ENCODE data around the gene CCDC150. TPM values are rescaled to one million over a fixed set of nuclear protein-coding genes. Genes with fewer than 3 reads are reported as not detected.
"Not testable (repeated sequence)": the region's sequence is repeated elsewhere in the genome, so short reads cannot be mapped to it uniquely, and the experiment has no call there.

Gene CCDC150
- total RNA-seq, 1 experiment from 2014 or later, result 12.2 TPM

- Histone ChIP-seq H3K4me3 (no peak overlapping the region), H3K36me3 (peaks cover 21% of the 10 kb centered on the region), H3K27ac (no peak overlapping the region), H3K9me3 (replicated peaks) (peaks cover 8% of the 10 kb centered on the region), H3K27me3 (replicated peaks) (no peaks in the 10 kb centered on the region), H3K4me1 (replicated peaks) (no peaks in the 10 kb centered on the region)
- no peak for DNase-seq (ENCODE audit: low read depth in 1 of 2, low spot score in 2 of 2)
These were observed 13.4 kb downstream of the CCDC150 start for GRCh38 chr2:196652869-196653268.

GRCh38 chr2:196653843-196654242 is 14.3 kb downstream of the CCDC150 start:
- Histone ChIP-seq H3K27ac (no peak overlapping the region), H3K4me3 (no peak overlapping the region), H3K4me1 (replicated peaks) (no peaks in the 10 kb centered on the region), H3K9me3 (replicated peaks) (peaks cover 8% of the 10 kb centered on the region), H3K36me3 (peaks cover 21% of the 10 kb centered on the region), H3K27me3 (replicated peaks) (no peaks in the 10 kb centered on the region)
- DNase-seq (ENCODE audit: low read depth in 1 of 2, low spot score in 2 of 2), result no peak

- H3K27me3 ChIP-seq (replicated peaks), result no peaks in the 10 kb centered on the region
- H3K36me3 ChIP-seq, result peaks cover 18% of the 10 kb centered on the region
- peaks cover 8% of the 10 kb centered on the region for H3K9me3 ChIP-seq (replicated peaks)
- no peak for DNase-seq (ENCODE audit: low read depth in 1 of 2, low spot score in 2 of 2)
- H3K27ac ChIP-seq, result no peak overlapping the region
- no peak overlapping the region for H3K4me3 ChIP-seq
- peaks cover 12% of the 10 kb centered on the region for H3K4me1 ChIP-seq (replicated peaks)
These were observed 16.2 kb downstream of the CCDC150 start for GRCh38 chr2:196655761-196656160.

DNA sequence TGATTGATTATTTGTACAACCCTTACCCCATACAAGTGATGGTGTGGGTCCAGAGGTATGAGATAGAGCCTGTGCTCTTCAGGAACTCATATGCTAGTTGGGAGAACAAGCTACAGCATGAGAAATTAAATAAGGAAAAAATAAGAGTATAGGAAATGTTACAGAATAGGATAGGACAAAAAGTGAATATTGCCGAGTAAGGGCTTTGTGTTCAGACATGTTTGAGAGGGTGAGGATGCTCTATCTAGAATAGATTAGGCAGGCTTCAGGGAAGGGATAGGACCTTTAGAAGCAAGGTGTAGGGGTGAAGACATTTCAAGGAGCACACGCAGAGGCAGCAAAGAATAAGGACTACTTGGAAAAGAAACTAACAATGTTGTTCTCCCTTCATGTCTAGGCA is 17.8 kb downstream of the CCDC150 start:
- H3K27ac ChIP-seq, result no peak overlapping the region
- H3K27me3 ChIP-seq (replicated peaks), result no peaks in the 10 kb centered on the region
- H3K4me1 ChIP-seq (replicated peaks), result peaks cover 15% of the 10 kb centered on the region
- DNase-seq (ENCODE audit: low read depth in 1 of 2, low spot score in 2 of 2), result no peak
- no peaks in the 10 kb centered on the region; the same call in 1 of the 2 replicates for H3K9me3 ChIP-seq (replicated peaks)
- H3K36me3 ChIP-seq, result peaks cover 9% of the 10 kb centered on the region
- no peak overlapping the region for H3K4me3 ChIP-seq

DNA sequence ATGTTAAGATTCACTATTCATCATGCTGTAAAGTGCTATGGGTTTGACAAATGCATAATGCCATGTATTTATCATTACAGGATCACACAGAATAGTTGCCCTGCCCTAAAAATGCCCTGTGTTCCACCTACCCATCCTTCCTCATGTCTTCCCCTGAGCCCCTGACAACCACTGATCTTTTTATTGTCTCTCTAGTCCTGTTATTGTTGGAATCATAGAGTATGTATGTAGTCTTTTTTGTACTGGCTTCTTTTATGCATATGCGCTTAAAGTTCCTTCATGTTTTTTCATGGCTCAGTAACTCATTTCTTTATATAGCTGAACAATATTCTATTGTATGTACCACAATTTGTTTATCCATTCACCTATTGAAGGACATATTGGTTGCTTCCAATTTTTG is 20.3 kb downstream of the CCDC150 start:
- Histone ChIP-seq H3K9me3 (replicated peaks) (no peaks in the 10 kb centered on the region), H3K4me1 (replicated peaks) (peaks cover 15% of the 10 kb centered on the region), H3K4me3 (no peak overlapping the region), H3K27ac (no peak overlapping the region), H3K36me3 (peaks cover 7% of the 10 kb centered on the region), H3K27me3 (replicated peaks) (no peaks in the 10 kb centered on the region)
- DNase-seq (ENCODE audit: low read depth in 1 of 2, low spot score in 2 of 2), result no peak

DNA sequence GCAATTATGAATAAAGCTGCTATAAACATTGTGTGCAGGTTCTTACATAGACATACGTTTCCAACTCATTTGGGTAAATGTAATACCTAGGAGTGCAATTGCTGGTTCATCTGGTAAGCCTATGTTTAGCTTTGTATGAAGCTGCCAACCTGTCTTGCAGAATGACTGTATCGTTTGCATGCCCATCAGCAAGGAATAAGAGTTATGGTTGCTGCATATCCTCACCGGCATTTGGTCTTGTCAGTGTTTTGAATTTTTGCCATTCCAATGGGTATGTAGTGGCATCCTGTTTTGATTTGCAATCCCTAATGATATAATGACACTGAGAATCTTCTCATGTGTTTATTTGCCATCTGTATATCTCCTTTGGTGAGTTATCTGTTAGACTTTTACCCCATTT is 20.7 kb downstream of the CCDC150 start:
- Histone ChIP-seq H3K9me3 (replicated peaks) (no peaks in the 10 kb centered on the region), H3K4me1 (replicated peaks) (peaks cover 15% of the 10 kb centered on the region), H3K4me3 (no peak overlapping the region), H3K27me3 (replicated peaks) (no peaks in the 10 kb centered on the region), H3K36me3 (peaks cover 7% of the 10 kb centered on the region), H3K27ac (0 out of 2 replicates have a peak overlapping the region, but pooled peaks have one; percentile 27)
- peak; percentile 58 to 60 for DNase-seq (ENCODE audit: low read depth in 1 of 2, low spot score in 2 of 2)

- no peaks in the 10 kb centered on the region for H3K4me1 ChIP-seq (replicated peaks)
- no peak overlapping the region for H3K4me3 ChIP-seq
- H3K27ac ChIP-seq, result no peak overlapping the region
- DNase-seq (ENCODE audit: low read depth in 1 of 2, low spot score in 2 of 2), result no peak
- no peaks in the 10 kb centered on the region for H3K36me3 ChIP-seq
- no peaks in the 10 kb centered on the region for H3K9me3 ChIP-seq (replicated peaks)
- H3K27me3 ChIP-seq (replicated peaks), result no peaks in the 10 kb centered on the region
These were observed 30.8 kb downstream of the CCDC150 start for GRCh38 chr2:196670342-196670741.

GRCh38 chr2:196675963-196676362 is 36.4 kb downstream of the CCDC150 start:
- Histone ChIP-seq H3K36me3 (peaks cover 9% of the 10 kb centered on the region; the same call in 1 of the 2 replicates), H3K4me1 (replicated peaks) (no peaks in the 10 kb centered on the region), H3K27me3 (replicated peaks) (no peaks in the 10 kb centered on the region), H3K9me3 (replicated peaks) (no peaks in the 10 kb centered on the region), H3K4me3 (no peak overlapping the region), H3K27ac (no peak overlapping the region)
- DNase-seq (ENCODE audit: low read depth in 1 of 2, low spot score in 2 of 2), result no peak

DNA sequence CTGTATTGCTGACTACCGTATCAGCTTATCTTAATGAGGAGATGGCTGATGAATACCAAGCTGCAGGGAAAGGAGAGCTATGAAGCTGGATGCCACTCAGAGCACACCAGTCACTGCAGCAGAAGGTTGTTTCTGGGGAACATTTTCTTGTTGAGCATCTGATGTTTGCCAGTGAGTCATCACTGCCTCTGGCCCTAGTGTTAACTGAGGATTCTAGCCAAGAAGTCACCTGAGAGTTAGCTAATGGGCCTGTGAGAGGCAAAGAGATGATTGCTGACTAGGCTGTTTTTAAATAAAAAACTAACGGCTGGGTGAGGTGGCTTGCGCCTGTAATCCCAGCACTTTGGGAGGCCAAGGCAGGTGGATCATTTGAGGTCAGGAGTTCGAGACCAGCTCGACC is 37.9 kb downstream of the CCDC150 start:
- Histone ChIP-seq H3K4me3 (no peak overlapping the region), H3K27me3 (replicated peaks) (no peaks in the 10 kb centered on the region), H3K4me1 (replicated peaks) (no peaks in the 10 kb centered on the region), H3K27ac (no peak overlapping the region), H3K36me3 (peaks cover 9% of the 10 kb centered on the region; the same call in 1 of the 2 replicates), H3K9me3 (replicated peaks) (no peaks in the 10 kb centered on the region)
- no peak for DNase-seq (ENCODE audit: low read depth in 1 of 2, low spot score in 2 of 2)

DNA sequence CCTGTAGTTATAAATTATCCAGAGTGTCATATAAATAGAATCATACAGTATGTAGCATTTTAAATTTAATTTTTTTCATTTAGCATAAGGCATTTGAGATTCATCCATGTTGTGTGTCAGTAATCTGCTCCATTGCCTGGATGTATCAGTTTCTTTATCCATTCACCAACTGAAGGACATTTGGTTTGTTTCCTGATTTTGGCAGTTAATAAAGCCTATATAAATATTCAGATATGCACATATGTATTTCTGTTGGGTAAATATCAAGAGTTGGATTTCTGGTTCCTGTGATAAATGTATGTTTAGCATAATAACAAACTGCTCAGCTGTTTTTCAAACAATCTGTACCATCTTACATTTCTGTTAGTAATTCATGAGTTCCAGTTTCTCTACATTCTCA is 39.9 kb downstream of the CCDC150 start:
- H3K4me3 ChIP-seq, result no peak overlapping the region
- H3K9me3 ChIP-seq (replicated peaks), result no peaks in the 10 kb centered on the region
- no peak overlapping the region for H3K27ac ChIP-seq
- DNase-seq (ENCODE audit: low read depth in 1 of 2, low spot score in 2 of 2), result no peak
- peaks cover 9% of the 10 kb centered on the region; the same call in 1 of the 2 replicates for H3K36me3 ChIP-seq
- H3K4me1 ChIP-seq (replicated peaks), result no peaks in the 10 kb centered on the region
- no peaks in the 10 kb centered on the region for H3K27me3 ChIP-seq (replicated peaks)

DNA sequence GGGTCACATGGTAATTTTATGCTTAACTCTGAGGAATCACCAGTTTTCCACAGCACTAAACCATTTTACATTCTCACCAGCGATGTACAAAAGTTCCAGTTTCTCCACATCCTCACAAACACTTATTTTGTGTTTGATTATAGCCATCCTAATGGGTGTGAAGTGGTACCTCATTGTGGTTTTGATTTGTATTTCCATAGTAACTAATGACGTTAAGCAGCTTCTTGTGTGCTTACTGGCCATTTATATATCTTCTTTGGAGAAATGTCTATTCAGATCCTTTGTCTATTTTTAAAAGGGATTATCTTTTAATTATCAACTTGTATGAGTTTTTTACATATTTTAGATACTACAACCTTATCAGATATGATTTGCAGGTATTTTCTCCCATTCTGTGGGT is 42.0 kb downstream of the CCDC150 start:
- H3K9me3 ChIP-seq (replicated peaks), result no peaks in the 10 kb centered on the region; the same call in 1 of the 2 replicates
- no peak for DNase-seq (ENCODE audit: low read depth in 1 of 2, low spot score in 2 of 2)
- peaks cover 6% of the 10 kb centered on the region; the same call in 1 of the 2 replicates for H3K36me3 ChIP-seq
- no peaks in the 10 kb centered on the region for H3K27me3 ChIP-seq (replicated peaks)
- no peaks in the 10 kb centered on the region for H3K4me1 ChIP-seq (replicated peaks)
- H3K4me3 ChIP-seq, result no peak overlapping the region
- H3K27ac ChIP-seq, result no peak overlapping the region

- H3K27me3 ChIP-seq (replicated peaks), result no peaks in the 10 kb centered on the region
- H3K36me3 ChIP-seq, result peaks cover 8% of the 10 kb centered on the region
- H3K9me3 ChIP-seq (replicated peaks), result no peaks in the 10 kb centered on the region; the same call in 1 of the 2 replicates
- no peak for DNase-seq (ENCODE audit: low read depth in 1 of 2, low spot score in 2 of 2)
- H3K27ac ChIP-seq, result no peak overlapping the region
- H3K4me1 ChIP-seq (replicated peaks), result no peaks in the 10 kb centered on the region
- no peak overlapping the region for H3K4me3 ChIP-seq
These were observed 46.3 kb downstream of the CCDC150 start for GRCh38 chr2:196685792-196686191.

GRCh38 chr2:196686737-196687136 is 47.2 kb downstream of the CCDC150 start:
- H3K4me1 ChIP-seq (replicated peaks), result not testable (repeated sequence)

GRCh38 chr2:196696423-196697079 is 57.0 kb downstream of the CCDC150 start:
- H3K27ac ChIP-seq, result no peak overlapping the region
- H3K9me3 ChIP-seq (replicated peaks), result no peaks in the 10 kb centered on the region
- DNase-seq (ENCODE audit: low read depth in 1 of 2, low spot score in 2 of 2), result no peak
- no peaks in the 10 kb centered on the region for H3K27me3 ChIP-seq (replicated peaks)
- H3K4me1 ChIP-seq (replicated peaks), result no peaks in the 10 kb centered on the region
- H3K4me3 ChIP-seq, result no peak overlapping the region
- H3K36me3 ChIP-seq, result no peaks in the 10 kb centered on the region

More at GRCh38 chr2:196686737-196687136, 47.2 kb downstream of the CCDC150 start:
- H3K36me3 ChIP-seq; H3K27me3 ChIP-seq (replicated peaks); DNase-seq (ENCODE audit: low read depth in 1 of 2, low spot score in 2 of 2); H3K4me3 ChIP-seq; H3K27ac ChIP-seq; H3K9me3 ChIP-seq (replicated peaks): not testable (repeated sequence)

GRCh38 chr2:196697825-196698224 is 58.3 kb downstream of the CCDC150 start:
- no peak for DNase-seq (ENCODE audit: low read depth in 1 of 2, low spot score in 2 of 2)
- Histone ChIP-seq H3K27me3 (replicated peaks) (no peaks in the 10 kb centered on the region), H3K27ac (no peak overlapping the region), H3K9me3 (replicated peaks) (no peaks in the 10 kb centered on the region), H3K36me3 (no peaks in the 10 kb centered on the region), H3K4me3 (no peak overlapping the region), H3K4me1 (replicated peaks) (no peaks in the 10 kb centered on the region)
